ENCODE results near the gene PHLDA2. TPM values are rescaled to one million over a fixed set of nuclear protein-coding genes. Genes with fewer than 3 reads are reported as not detected.

Gene PHLDA2
- total RNA-seq, 1 experiment from 2014 or later: 111 TPM

- Mint-ChIP-seq H3K4me3 (ENCODE audit: low read depth, unreplicated experiment) (peak overlapping the region; percentile 94), H3K27me3 (ENCODE audit: unreplicated experiment) (no peaks in the 10 kb centered on the region), H3K36me3 (ENCODE audit: insufficient read depth, unreplicated experiment) (peaks cover 75% of the 10 kb centered on the region), H3K4me1 (ENCODE audit: low read depth, unreplicated experiment) (peaks cover 27% of the 10 kb centered on the region), H3K9me3 (ENCODE audit: low read depth, unreplicated experiment) (no peaks in the 10 kb centered on the region), H3K27ac (ENCODE audit: unreplicated experiment) (peak overlapping the region; percentile 98)
- BruUV-seq (replicated peaks): no TSS peak
- intact Hi-C loops (cut with micrococcal nuclease; ENCODE audit: unreplicated experiment): loop anchor here (2.0 kb wide), 1 partner anchor 14 kb away; no protein-coding TSS in a partner anchor
- TF ChIP-seq CTCF (IDR thresholded peaks at IDR 0.05; ENCODE audit: unreplicated experiment): no peak
- DNase-seq: no peak
- CTCF ChIA-PET: interaction anchor here (0.5 to 1.3 kb wide), 4 partner anchors 11 to 422 kb away, joined by 3 to 5 read pairs (median 4); no protein-coding TSS in a partner anchor
These were observed 2.6 kb downstream of the PHLDA2 start for GRCh38 chr11:2926611-2927051.

GRCh38 chr11:2924821-2925675 lies 4.2 kb downstream of the PHLDA2 start:
- no peak for TF ChIP-seq CTCF (IDR thresholded peaks at IDR 0.05; ENCODE audit: unreplicated experiment)
- peak overlapping the region; percentile 23 for H3K27ac Mint-ChIP-seq (ENCODE audit: unreplicated experiment)
- peaks cover 66% of the 10 kb centered on the region for H3K36me3 Mint-ChIP-seq (ENCODE audit: insufficient read depth, unreplicated experiment)
- H3K9me3 Mint-ChIP-seq (ENCODE audit: low read depth, unreplicated experiment): no peaks in the 10 kb centered on the region
- no peak for DNase-seq
- H3K4me3 Mint-ChIP-seq (ENCODE audit: low read depth, unreplicated experiment): no peak overlapping the region
- H3K27me3 Mint-ChIP-seq (ENCODE audit: unreplicated experiment): no peaks in the 10 kb centered on the region
- no TSS peak for BruUV-seq (replicated peaks)
- CTCF ChIA-PET: interaction anchor here (0.9 to 1.9 kb wide), 2 partner anchors 32 to 391 kb away, joined by 4 to 9 read pairs; no protein-coding TSS in a partner anchor
- peaks cover 23% of the 10 kb centered on the region for H3K4me1 Mint-ChIP-seq (ENCODE audit: low read depth, unreplicated experiment)
- intact Hi-C loops (cut with micrococcal nuclease; ENCODE audit: unreplicated experiment): no loop called here

DNA sequence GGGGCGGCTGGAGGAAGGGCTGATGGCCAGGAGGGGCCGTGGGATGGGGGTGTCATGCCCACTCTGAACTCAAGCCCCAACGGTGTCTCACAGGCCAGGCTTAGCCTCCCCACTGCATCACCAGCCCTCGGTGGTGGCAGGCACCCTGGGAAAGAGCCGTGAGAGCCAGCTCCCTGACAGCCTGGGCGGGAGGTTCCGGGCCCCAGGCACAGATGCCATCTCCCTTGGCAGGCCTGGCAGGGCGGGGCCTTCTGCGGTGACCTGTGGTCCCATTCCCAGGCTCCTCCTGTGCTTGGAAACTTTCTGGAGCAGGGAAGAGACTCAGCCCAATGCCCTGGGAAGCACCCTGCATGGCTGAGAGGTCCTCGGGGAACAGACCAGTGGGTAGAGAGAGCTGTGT lies 4.8 kb downstream of the PHLDA2 start:
- H3K4me3 Mint-ChIP-seq (ENCODE audit: low read depth, unreplicated experiment): no peak overlapping the region
- no peak for DNase-seq
- intact Hi-C loops (cut with micrococcal nuclease; ENCODE audit: unreplicated experiment): no loop called here

More for the DNA sequence above, 4.8 kb downstream of the PHLDA2 start:
- H3K9me3 Mint-ChIP-seq (ENCODE audit: low read depth, unreplicated experiment): no peaks in the 10 kb centered on the region
- CTCF ChIA-PET: interaction anchor here (0.9 to 1.9 kb wide), 2 partner anchors 32 to 390 kb away, joined by 4 to 9 read pairs; no protein-coding TSS in a partner anchor
- no peak overlapping the region for H3K27ac Mint-ChIP-seq (ENCODE audit: unreplicated experiment)
- H3K4me1 Mint-ChIP-seq (ENCODE audit: low read depth, unreplicated experiment): peaks cover 21% of the 10 kb centered on the region
- no peak for TF ChIP-seq CTCF (IDR thresholded peaks at IDR 0.05; ENCODE audit: unreplicated experiment)
- peaks cover 60% of the 10 kb centered on the region for H3K36me3 Mint-ChIP-seq (ENCODE audit: insufficient read depth, unreplicated experiment)
- H3K27me3 Mint-ChIP-seq (ENCODE audit: unreplicated experiment): no peaks in the 10 kb centered on the region
- BruUV-seq (replicated peaks): no TSS peak
